ENCODE measurements around the gene CTNNBIP1.

DNA sequence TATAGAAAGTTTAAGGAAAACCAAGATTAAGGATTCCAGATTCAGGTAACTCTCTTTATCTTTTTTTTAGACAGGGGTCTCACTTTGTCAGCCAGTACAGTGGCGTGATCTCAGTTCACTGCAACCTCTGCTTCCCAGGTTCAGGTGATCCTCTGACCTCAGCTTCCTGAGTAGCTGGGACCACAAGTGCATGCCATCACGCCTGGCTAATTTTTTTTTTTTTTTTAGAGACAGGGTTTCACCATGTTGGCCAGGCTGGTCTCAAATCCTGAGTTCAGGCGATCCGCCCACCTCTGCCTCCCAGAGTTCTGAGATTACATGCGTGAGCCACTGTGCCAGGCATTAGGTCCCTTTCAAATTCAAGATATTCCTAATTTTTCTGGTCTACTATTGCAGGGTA, 17.2 kb upstream of the CTNNBIP1 start:
- no peak for TF ChIP-seq EZH2 (IDR thresholded peaks at IDR 0.05; ENCODE audit: borderline replicate concordance, low read length)
- TF ChIP-seq, protein P1, sequence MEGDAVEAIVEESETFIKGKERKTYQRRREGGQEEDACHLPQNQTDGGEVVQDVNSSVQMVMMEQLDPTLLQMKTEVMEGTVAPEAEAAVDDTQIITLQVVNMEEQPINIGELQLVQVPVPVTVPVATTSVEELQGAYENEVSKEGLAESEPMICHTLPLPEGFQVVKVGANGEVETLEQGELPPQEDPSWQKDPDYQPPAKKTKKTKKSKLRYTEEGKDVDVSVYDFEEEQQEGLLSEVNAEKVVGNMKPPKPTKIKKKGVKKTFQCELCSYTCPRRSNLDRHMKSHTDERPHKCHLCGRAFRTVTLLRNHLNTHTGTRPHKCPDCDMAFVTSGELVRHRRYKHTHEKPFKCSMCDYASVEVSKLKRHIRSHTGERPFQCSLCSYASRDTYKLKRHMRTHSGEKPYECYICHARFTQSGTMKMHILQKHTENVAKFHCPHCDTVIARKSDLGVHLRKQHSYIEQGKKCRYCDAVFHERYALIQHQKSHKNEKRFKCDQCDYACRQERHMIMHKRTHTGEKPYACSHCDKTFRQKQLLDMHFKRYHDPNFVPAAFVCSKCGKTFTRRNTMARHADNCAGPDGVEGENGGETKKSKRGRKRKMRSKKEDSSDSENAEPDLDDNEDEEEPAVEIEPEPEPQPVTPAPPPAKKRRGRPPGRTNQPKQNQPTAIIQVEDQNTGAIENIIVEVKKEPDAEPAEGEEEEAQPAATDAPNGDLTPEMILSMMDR (IDR thresholded peaks at IDR 0.05; ENCODE audit: low read length) = no peak
